T-helper 2 cell (primary cell): ENCODE results near the gene MRPL43.

Experiments used
- DNase-seq, 5 experiments: peaks; one replicate each; pipeline versions ENCODE4 v3.0.0 to v3.0.0-alpha.2; 2012 to 2022

The MRPL43 gene

GRCh38 chr10:100963826-100964225 lies 23.5 kb downstream of the MRPL43 start:
- no peak for DNase-seq

DNA sequence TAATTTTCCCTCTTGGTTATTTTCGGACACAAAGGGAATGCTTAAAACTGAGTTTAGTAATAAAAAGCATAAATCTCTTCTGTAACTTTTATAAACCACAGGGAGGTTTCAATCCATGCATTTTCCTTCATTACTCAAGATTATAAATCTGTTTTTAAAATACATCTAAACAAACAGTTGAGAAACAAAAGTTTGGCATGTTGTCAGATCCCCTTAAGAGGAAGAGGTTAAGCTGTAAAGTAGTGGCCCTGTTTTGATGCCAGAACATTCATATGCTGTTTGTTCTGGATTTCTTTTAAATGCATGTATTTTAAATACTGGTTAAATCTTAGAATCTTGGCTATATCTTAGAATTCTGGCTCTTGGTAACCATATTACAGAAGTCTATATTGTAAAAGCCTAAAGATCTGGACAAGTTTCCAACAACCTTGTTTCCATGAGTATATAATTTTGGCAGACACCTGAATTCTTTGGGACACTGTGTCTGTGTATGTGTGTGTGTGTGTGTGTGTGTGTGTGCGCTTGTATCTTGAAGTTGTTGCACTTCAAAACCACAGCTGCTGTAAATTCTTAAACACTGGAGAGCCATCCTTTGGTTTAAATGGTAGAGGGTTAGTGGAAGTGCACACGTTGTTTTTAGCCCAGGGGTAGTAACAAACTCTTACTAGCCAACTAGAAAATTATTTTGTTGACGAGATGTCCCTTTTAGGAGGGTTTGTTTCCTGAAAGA lies 24.8 kb downstream of the MRPL43 start:
- no peak for DNase-seq

GRCh38 chr10:100960251-100960650 lies 27.0 kb downstream of the MRPL43 start:
- no peak for DNase-seq

- no peak for DNase-seq
Observed at GRCh38 chr10:100948916-100949315, 38.4 kb downstream of the MRPL43 start.

DNA sequence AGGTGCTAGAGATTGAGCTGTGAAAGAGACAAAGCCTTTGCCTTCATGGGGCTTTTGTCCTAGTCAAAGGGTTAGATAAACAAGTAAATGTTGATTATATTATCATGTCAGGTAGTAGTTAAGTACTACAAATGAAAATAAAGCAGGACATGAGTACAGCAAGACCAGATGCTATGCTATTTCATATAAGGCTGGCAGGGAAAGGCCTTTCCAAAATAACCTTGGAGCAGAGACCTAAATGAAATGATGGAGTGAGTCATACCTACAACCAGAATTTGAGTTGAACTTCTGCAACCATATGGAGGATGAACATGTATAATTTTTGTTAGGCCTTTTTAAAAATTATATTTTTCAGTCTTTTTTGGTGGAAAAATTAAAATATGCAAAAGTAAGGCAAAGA lies 41.5 kb downstream of the MRPL43 start:
- DNase-seq = no peak

DNA sequence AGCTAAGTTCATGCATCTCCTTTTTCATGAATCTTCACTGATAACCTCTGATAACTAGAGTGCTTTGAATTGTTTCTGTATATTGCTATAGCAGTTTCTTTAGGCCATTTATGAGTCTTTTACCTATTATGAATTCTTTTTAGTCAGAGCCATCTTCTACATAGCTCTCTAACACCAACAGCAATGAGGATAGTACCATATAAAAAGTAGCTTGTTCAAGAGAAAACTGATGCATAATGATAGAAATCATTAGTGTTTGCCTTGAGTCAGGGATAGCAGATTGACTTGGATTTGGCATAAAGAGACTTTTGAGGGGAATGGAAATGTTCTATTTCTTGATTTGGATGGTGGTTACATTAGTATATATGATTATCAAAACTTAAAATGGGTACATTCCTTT lies 43.8 kb downstream of the MRPL43 start:
- no peak for DNase-seq

- no peak for DNase-seq
Observed at GRCh38 chr10:100942229-100942628, 45.1 kb downstream of the MRPL43 start.

DNA sequence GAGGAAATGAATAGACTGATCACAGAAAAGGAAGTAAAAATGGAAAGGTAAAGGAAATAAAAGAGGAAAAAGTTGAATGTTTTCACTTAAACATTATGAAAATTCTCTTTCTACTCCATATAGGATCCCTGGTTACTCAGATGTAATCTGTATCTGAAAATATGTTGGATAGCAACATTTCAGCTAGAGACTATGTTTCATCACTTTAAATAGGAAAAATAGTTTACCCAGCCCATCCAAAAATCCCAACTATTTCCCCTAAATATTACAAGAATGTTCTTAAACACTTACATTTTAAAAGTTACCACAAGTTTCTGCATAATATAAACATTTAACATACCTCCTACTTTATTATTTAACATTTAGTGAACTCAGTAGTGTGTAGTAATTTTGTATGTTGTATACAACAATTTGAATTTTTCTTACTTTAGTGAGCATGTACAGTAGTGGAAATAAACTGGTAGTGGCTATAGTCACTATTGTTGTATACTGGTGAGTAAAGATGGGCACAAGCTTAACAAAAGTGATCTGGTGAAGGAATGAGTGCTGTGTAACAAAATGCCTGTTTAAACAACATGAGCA lies 47.4 kb downstream of the MRPL43 start:
- no peak for DNase-seq
